CD4-positive, alpha-beta T cell treated with Interleukin-15 for 4 hours (primary cell): Measurements from ENCODE around the gene RBMS3.

ENCODE experiments used
- DNase-seq: peaks from one replicate; pipeline ENCODE4 v3.0.0-alpha.2; 2020; ENCODE audit warnings: low spot score

The RBMS3 gene

GRCh38 chr3:29898171-29898965 is 617.5 kb downstream of the RBMS3 start:
- no peak for DNase-seq

GRCh38 chr3:29899021-29899420 is 618.1 kb downstream of the RBMS3 start:
- DNase-seq: no peak

- no peak for DNase-seq
These were observed 620.2 kb downstream of the RBMS3 start for GRCh38 chr3:29901097-29901496.

- no peak for DNase-seq
These were observed 622.7 kb downstream of the RBMS3 start for GRCh38 chr3:29903600-29903999.

GRCh38 chr3:29906906-29907305 is 626.0 kb downstream of the RBMS3 start:
- no peak for DNase-seq

- no peak for DNase-seq
These were observed 631.9 kb downstream of the RBMS3 start for GRCh38 chr3:29912600-29913288.

- DNase-seq: no peak
These were observed 634.1 kb downstream of the RBMS3 start for GRCh38 chr3:29914861-29915524.

GRCh38 chr3:29919571-29919970 is 638.7 kb downstream of the RBMS3 start:
- no peak for DNase-seq

GRCh38 chr3:29922992-29923746 is 642.3 kb downstream of the RBMS3 start:
- no peak for DNase-seq

GRCh38 chr3:29924783-29925561 is 644.1 kb downstream of the RBMS3 start:
- no peak for DNase-seq

GRCh38 chr3:29926378-29926777 is 645.5 kb downstream of the RBMS3 start:
- no peak for DNase-seq

- DNase-seq: no peak
These were observed 651.9 kb downstream of the RBMS3 start for GRCh38 chr3:29932696-29933325.

- DNase-seq: no peak
These were observed 653.1 kb downstream of the RBMS3 start for GRCh38 chr3:29933802-29934490.

GRCh38 chr3:29934751-29935150 is 653.9 kb downstream of the RBMS3 start:
- no peak for DNase-seq

GRCh38 chr3:29936054-29936453 is 655.2 kb downstream of the RBMS3 start:
- no peak for DNase-seq

- DNase-seq: no peak
These were observed 655.9 kb downstream of the RBMS3 start for GRCh38 chr3:29936766-29937165.

GRCh38 chr3:29937185-29937584 is 656.3 kb downstream of the RBMS3 start:
- DNase-seq: no peak

GRCh38 chr3:29940759-29941323 is 660.0 kb downstream of the RBMS3 start:
- DNase-seq: no peak

GRCh38 chr3:29942297-29942696 is 661.4 kb downstream of the RBMS3 start:
- DNase-seq: no peak

- DNase-seq: no peak
These were observed 668.3 kb downstream of the RBMS3 start for GRCh38 chr3:29949131-29949530.
